Measurements from ENCODE around the gene GALNT1.

The GALNT1 gene

GRCh38 chr18:35749701-35750100 is 168.2 kb downstream of the GALNT1 start:
- DNase-seq (ENCODE audit: low read depth in 2 of 2, low spot score in 1 of 2): no peak

- DNase-seq (ENCODE audit: low read depth in 2 of 2, low spot score in 1 of 2): no peak
These were observed 169.4 kb downstream of the GALNT1 start for GRCh38 chr18:35750929-35751328.

GRCh38 chr18:35753306-35753910 is 171.9 kb downstream of the GALNT1 start:
- DNase-seq (ENCODE audit: low read depth in 2 of 2, low spot score in 1 of 2): no peak

- DNase-seq (ENCODE audit: low read depth in 2 of 2, low spot score in 1 of 2): no peak
These were observed 172.9 kb downstream of the GALNT1 start for GRCh38 chr18:35754464-35754863.

GRCh38 chr18:35755369-35755768 is 173.8 kb downstream of the GALNT1 start:
- DNase-seq (ENCODE audit: low read depth in 2 of 2, low spot score in 1 of 2): no peak

- peak in 1 of 2 donors; percentile 9 for DNase-seq (ENCODE audit: low read depth in 2 of 2, low spot score in 1 of 2)
These were observed 175.1 kb downstream of the GALNT1 start for GRCh38 chr18:35756506-35757117.

Measured in stimulated activated CD8-positive, alpha-beta memory T cell treated with anti-CD3 and anti-CD28 coated beads, Interleukin-4, amount 100 ng/mL, for 4 hours (primary cell).